Smooth muscle cell (in vitro differentiated cells): Measurements from ENCODE around the gene SALL2. TPM values are rescaled to one million over a fixed set of nuclear protein-coding genes. Genes with fewer than 3 reads are reported as not detected.

Experiments
- DNase-seq: peaks from one replicate; lab custom pipeline; 2025; ENCODE audit not compliant: unreplicated experiment; lab: John Stamatoyannopoulos, UW
- H2AFZ ChIP-seq: fragments of 200-600 bp; sonication (generic); 2 replicates; pipeline ENCODE4 v1.6.0; 2016; ENCODE audit warnings: antibody characterized with exemption, low read depth, mild to moderate bottlenecking
- H3F3A ChIP-seq: fragments of 200-600 bp; sonication (generic); 2 replicates; pipeline ENCODE4 v1.6.0; 2017; ENCODE audit warnings: antibody characterized with exemption, low read depth
- H3K27ac ChIP-seq: fragments of 200-600 bp; sonication (generic); 2 replicates; pipeline ENCODE4 v1.5.1; 2016; ENCODE audit warnings: low read depth, mild to moderate bottlenecking
- H3K27me3 ChIP-seq: fragments of 200-600 bp; sonication (generic); 2 replicates; pipeline ENCODE4 v1.6.1; 2016; ENCODE audit warnings: low read depth, mild to moderate bottlenecking
- H3K36me3 ChIP-seq: fragments of 200-600 bp; sonication (generic); 2 replicates; pipeline ENCODE4 v1.5.1; 2016; ENCODE audit warnings: low read depth
- H3K4me1 ChIP-seq: fragments of 200-600 bp; sonication (generic); 2 replicates; pipeline ENCODE4 v1.5.1; 2016; ENCODE audit warnings: low read depth
- H3K4me2 ChIP-seq: fragments of 200-600 bp; sonication (generic); 2 replicates; pipeline ENCODE4 v1.6.0; 2016; ENCODE audit warnings: mild to moderate bottlenecking
- H3K4me3 ChIP-seq: fragments of 200-600 bp; sonication (generic); 2 replicates; pipeline ENCODE4 v1.5.1; 2016; ENCODE audit warnings: mild to moderate bottlenecking
- H3K79me2 ChIP-seq: fragments of 200-600 bp; sonication (generic); 2 replicates; pipeline ENCODE4 v1.6.0; 2016; ENCODE audit warnings: low read depth, mild to moderate bottlenecking
- H3K9ac ChIP-seq: fragments of 200-600 bp; sonication (generic); 2 replicates; pipeline ENCODE4 v1.6.0; 2016; ENCODE audit warnings: low read depth
- H3K9me3 ChIP-seq: fragments of 200-600 bp; sonication (generic); replicated peaks from 2 replicates; pipeline ENCODE4 v1.5.1; 2016; ENCODE audit warnings: low read depth
- H4K20me1 ChIP-seq: fragments of 200-600 bp; sonication (generic); 2 replicates; pipeline ENCODE4 v1.6.0; 2016; ENCODE audit warnings: low read depth
- WGBS: methylation state at CpG from one replicate; pipeline ENCODE4 v1.1.7; 2016; ENCODE audit warnings: low lambda C conversion rate; 5-methylcytosine and 5-hydroxymethylcytosine counted together
- polyA plus RNA-seq: library from polyadenylated mRNA; unstranded; fragments of >200 nt; fragmentation: Nextera tagmentation; extraction: Ambion mirVana; gene quantifications from 2 replicates; pipeline ENCODE4 v1.2.1, GENCODE V29; 2016
- total RNA-seq: library from RNA; depleted of rRNA; stranded (reverse); fragments of >200 nt; gene quantifications from 2 replicates; pipeline ENCODE4 v1.2.3, GENCODE V29; 2014
- TF ChIP-seq, protein P1 (sequence below): fragments of 200-600 bp; sonication (generic); IDR thresholded peaks from 2 replicates; pipeline ENCODE4 v1.5.1; 2017; ENCODE audit warnings: borderline replicate concordance, mild to moderate bottlenecking, antibody characterized with exemption; ENCODE audit not compliant: insufficient read depth, poor library complexity, severe bottlenecking

Gene SALL2
- total and polyA plus RNA-seq, 2 experiments from 2014 or later = 4.5 to 5.9 TPM

DNA sequence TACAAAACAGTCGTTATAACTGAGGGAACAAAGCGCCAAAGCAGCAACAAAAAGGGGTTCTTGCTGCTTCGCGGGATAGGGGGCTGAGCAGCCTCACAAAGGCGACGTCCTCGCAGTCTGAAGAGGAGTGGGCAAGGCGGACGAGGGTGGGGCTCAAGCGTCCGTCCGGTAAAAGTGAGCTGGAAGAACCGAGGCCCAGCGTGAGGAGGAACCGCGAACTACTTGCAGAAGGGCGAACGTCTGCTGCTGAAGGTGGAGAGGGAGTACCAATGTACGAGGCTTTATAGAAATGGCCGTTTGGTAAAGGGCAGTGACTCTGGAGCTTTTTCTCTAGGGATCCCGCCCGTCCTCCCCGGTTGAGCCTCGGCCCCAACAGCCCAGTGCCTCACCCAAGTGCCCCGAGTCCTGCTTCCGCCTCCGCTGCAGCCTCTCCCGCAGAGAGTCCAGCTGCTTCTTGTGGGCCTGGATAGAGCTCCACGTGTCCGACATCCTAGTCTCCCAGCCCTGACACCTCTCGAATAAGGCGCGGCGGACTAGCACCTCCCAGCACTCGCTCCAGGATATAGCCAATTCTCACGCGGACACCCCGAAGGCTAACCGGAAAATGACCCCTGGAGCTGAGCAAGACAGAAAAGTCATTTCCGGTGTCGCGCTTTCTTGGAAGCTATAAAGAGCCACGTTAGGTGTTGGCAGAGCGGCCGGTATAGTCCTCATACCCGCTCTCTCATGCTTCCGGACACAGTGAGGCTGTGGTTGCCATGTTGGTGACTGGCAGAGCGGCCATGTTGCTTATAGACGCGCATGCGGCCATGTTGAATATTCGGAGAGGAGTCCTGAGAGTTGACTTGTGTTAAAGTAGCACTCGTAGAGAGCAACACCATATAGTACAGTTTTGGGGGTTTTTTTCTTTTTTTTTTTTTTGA lies 15.2 kb downstream of the SALL2 start, which contains the start of gene METTL3:
METTL3 (minus strand) TSS at position 606 of the 923 bp plus-strand sequence; CDS start at position 489, 117 bp downstream.
- Histone ChIP-seq H3K4me1 (peaks cover 6% of the 10 kb centered on the region), H3F3A (no peaks in the 10 kb centered on the region), H3K4me2 (peak within 1 kb of the TSS; percentile 96), H3K9ac (peak within 1 kb of the TSS; percentile 87), H4K20me1 (peaks cover 3% of the 10 kb centered on the region), H3K36me3 (no peaks in the 10 kb centered on the region), H3K4me3 (peak within 1 kb of the TSS; percentile 86), H3K27me3 (no peaks in the 10 kb centered on the region), H3K9me3 (no peaks in the 10 kb centered on the region), H2AFZ (peak within 1 kb of the TSS; percentile 88), H3K27ac (peak within 1 kb of the TSS; percentile 43), H3K79me2 (peaks cover 50% of the 10 kb centered on the region)
- TF ChIP-seq, protein P1, sequence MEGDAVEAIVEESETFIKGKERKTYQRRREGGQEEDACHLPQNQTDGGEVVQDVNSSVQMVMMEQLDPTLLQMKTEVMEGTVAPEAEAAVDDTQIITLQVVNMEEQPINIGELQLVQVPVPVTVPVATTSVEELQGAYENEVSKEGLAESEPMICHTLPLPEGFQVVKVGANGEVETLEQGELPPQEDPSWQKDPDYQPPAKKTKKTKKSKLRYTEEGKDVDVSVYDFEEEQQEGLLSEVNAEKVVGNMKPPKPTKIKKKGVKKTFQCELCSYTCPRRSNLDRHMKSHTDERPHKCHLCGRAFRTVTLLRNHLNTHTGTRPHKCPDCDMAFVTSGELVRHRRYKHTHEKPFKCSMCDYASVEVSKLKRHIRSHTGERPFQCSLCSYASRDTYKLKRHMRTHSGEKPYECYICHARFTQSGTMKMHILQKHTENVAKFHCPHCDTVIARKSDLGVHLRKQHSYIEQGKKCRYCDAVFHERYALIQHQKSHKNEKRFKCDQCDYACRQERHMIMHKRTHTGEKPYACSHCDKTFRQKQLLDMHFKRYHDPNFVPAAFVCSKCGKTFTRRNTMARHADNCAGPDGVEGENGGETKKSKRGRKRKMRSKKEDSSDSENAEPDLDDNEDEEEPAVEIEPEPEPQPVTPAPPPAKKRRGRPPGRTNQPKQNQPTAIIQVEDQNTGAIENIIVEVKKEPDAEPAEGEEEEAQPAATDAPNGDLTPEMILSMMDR = no peak
- WGBS = under 1% methylated on average over 53 of the region's 53 CpGs
- DNase-seq = peak; percentile 69

DNA sequence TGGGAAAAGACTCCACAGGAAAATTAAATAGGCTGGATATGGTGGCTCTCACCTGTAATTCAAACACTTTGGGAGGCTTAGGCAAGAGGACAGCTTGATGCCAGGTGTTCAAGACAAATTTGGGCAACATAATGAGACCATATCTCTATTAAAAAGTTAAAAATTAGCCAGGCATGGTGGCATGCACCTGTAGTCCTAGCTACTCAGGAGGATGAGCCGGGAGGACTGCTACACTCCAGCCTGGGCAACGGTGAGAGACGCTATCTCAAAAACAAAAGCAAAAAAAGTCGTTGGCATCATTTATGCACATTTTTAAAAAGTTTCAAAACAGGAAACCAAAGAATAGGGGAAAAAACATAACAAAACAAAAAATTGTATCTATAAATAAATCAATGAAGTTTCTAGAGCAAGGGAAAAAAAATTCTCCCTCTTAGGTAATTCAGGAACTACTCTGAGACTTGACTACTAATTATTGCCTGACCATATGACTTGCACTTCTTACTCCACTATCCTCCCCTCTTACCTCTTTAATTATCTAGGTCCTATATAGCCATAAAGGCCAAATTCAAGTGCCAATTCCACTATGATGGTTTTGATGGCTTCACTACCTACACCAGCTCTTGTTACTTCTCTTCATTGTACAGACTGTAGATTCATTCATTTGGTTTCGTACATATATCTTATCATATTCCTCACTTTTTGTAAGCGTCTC lies 16.6 kb downstream of the SALL2 start:
- Histone ChIP-seq H3K9ac (no peak overlapping the region), H3K9me3 (no peaks in the 10 kb centered on the region), H2AFZ (no peak overlapping the region), H3K4me2 (peak overlapping the region; percentile 96), H3K27me3 (no peaks in the 10 kb centered on the region), H3K4me1 (peaks cover 6% of the 10 kb centered on the region), H3K4me3 (peak overlapping the region; percentile 86), H3K79me2 (peaks cover 62% of the 10 kb centered on the region), H3K27ac (no peak overlapping the region), H3K36me3 (no peaks in the 10 kb centered on the region), H4K20me1 (peaks cover 13% of the 10 kb centered on the region), H3F3A (no peaks in the 10 kb centered on the region)
- WGBS = 87% methylated on average over 6 of the region's 6 CpGs
- DNase-seq = no peak
- TF ChIP-seq, protein P1 = no peak

DNA sequence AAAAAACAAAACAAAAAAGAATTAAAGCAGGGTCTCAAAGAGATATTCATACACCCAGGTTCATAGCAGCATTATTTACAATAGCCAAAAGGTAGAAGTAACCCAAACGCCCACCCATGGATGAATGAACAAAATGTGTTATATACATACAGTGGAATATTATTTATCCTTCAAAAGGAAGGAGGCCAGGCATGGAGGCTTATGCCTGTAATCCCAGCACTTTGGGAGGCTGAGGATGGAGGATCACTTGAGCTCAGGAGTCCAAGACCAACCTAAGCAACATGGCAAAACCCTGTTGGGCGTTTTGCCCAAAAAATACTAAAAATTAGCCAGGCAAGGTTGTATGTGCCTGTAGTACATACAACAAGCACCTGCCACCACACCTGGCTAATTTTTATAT lies 19.6 kb downstream of the SALL2 start:
- peaks cover 13% of the 10 kb centered on the region for H4K20me1 ChIP-seq
- no peak overlapping the region for H3K27ac ChIP-seq
- TF ChIP-seq, protein P1 = no peak
- H3F3A ChIP-seq = peaks cover 8% of the 10 kb centered on the region
- no peak for DNase-seq
- H3K4me2 ChIP-seq = no peak overlapping the region
- no peak overlapping the region for H2AFZ ChIP-seq
- H3K4me3 ChIP-seq = no peak overlapping the region
- H3K36me3 ChIP-seq = no peaks in the 10 kb centered on the region
- H3K9me3 ChIP-seq = no peaks in the 10 kb centered on the region
- no peak overlapping the region for H3K9ac ChIP-seq
- peaks cover 6% of the 10 kb centered on the region for H3K4me1 ChIP-seq
- peaks cover 66% of the 10 kb centered on the region for H3K79me2 ChIP-seq
- WGBS = 100% methylated on average over 2 of the region's 2 CpGs
- no peaks in the 10 kb centered on the region for H3K27me3 ChIP-seq
